Trophoblast cell (in vitro differentiated cells and primary cell): ENCODE data around the gene TAS2R39.
A peak's percentile ranks its signal among the peaks of the same experiment; 100 is the strongest.

Experiments
- DNase-seq, 2 donors: peaks; one replicate each; pipeline ENCODE4 v3.0.0-alpha.2; 2016
- H2AFZ ChIP-seq: 2 replicates; pipeline ENCODE4 v1.6.1; 2013; ENCODE audit warnings: low read length, moderate library complexity, mild to moderate bottlenecking; ENCODE audit not compliant: insufficient read depth, poor library complexity
- H2AK5ac ChIP-seq: 2 replicates; pipeline ENCODE4 v1.6.1; 2013; ENCODE audit warnings: mild to moderate bottlenecking, low read length
- H2BK120ac ChIP-seq: 2 replicates; pipeline ENCODE4 v1.6.1; 2013; ENCODE audit warnings: low read length, mild to moderate bottlenecking, moderate library complexity; ENCODE audit not compliant: insufficient read depth, poor library complexity
- H2BK12ac ChIP-seq: 2 replicates; pipeline ENCODE4 v1.6.1; 2013; ENCODE audit warnings: mild to moderate bottlenecking, low read length, moderate library complexity
- H2BK5ac ChIP-seq: 2 replicates; pipeline ENCODE4 v1.6.1; 2013; ENCODE audit warnings: low read length, low read depth, moderate library complexity, mild to moderate bottlenecking; ENCODE audit not compliant: poor library complexity
- H3K14ac ChIP-seq: 2 replicates; pipeline ENCODE4 v1.6.1; 2013; ENCODE audit warnings: mild to moderate bottlenecking, low read length
- H3K18ac ChIP-seq: 2 replicates; pipeline ENCODE4 v1.6.1; 2013; ENCODE audit warnings: mild to moderate bottlenecking, low read length
- H3K23ac ChIP-seq: 2 replicates; pipeline ENCODE4 v1.6.1; 2013; ENCODE audit warnings: low read length
- H3K27ac ChIP-seq: 2 replicates; pipeline ENCODE4 v1.5.1; 2013; ENCODE audit warnings: low read depth, mild to moderate bottlenecking, inconsistent platforms, low read length, moderate library complexity
- H3K27me3 ChIP-seq: 2 replicates; pipeline ENCODE4 v1.6.1; 2013; ENCODE audit warnings: inconsistent platforms, mild to moderate bottlenecking, low read length, moderate library complexity; ENCODE audit not compliant: insufficient read depth
- H3K36me3 ChIP-seq, 2 experiments: 1 replicate in 1 of 2; 2 replicates in 1 of 2; pipeline ENCODE4 v1.6.1; 2013; ENCODE audit warnings: low read length in 2 of 2, mild to moderate bottlenecking in 2 of 2, moderate library complexity in 1 of 2; ENCODE audit not compliant: insufficient read depth in 2 of 2, control insufficient read depth in 1 of 2
- H3K4ac ChIP-seq: 2 replicates; pipeline ENCODE4 v1.6.1; 2013; ENCODE audit warnings: low read depth, mild to moderate bottlenecking, low read length, moderate library complexity
- H3K4me1 ChIP-seq, 2 experiments: 1 replicate in 1 of 2; 2 replicates in 1 of 2; pipeline ENCODE4 v1.6.1; 2013; ENCODE audit warnings: low read length in 2 of 2, mild to moderate bottlenecking in 2 of 2, moderate library complexity in 1 of 2; ENCODE audit not compliant: insufficient read depth in 2 of 2, control insufficient read depth in 1 of 2
- H3K4me2 ChIP-seq: 2 replicates; pipeline ENCODE4 v1.6.1; 2013; ENCODE audit warnings: inconsistent platforms, mild to moderate bottlenecking, low read length, moderate library complexity
- H3K4me3 ChIP-seq: 2 replicates; pipeline ENCODE4 v1.5.1; 2013; ENCODE audit warnings: mild to moderate bottlenecking, low read depth, low read length, inconsistent platforms
- H3K79me1 ChIP-seq: one replicate; pipeline ENCODE4 v1.6.1; 2013; ENCODE audit warnings: low read length
- H3K79me2 ChIP-seq: 2 replicates; pipeline ENCODE4 v1.6.1; 2013; ENCODE audit warnings: low read length, mild to moderate bottlenecking; ENCODE audit not compliant: control insufficient read depth, insufficient read depth, poor library complexity
- H3K9ac ChIP-seq: 2 replicates; pipeline ENCODE4 v1.6.1; 2013; ENCODE audit warnings: mild to moderate bottlenecking, low read length
- H3K9me3 ChIP-seq: 2 replicates; pipeline ENCODE4 v1.6.1; 2013; ENCODE audit warnings: low read depth, mild to moderate bottlenecking, control low read depth, inconsistent platforms, low read length; ENCODE audit not compliant: insufficient read depth
- H4K12ac ChIP-seq: 2 replicates; pipeline ENCODE4 v1.6.1; 2013; ENCODE audit warnings: low read depth, mild to moderate bottlenecking, low read length, moderate library complexity
- H4K8ac ChIP-seq: 2 replicates; pipeline ENCODE4 v1.6.1; 2013; ENCODE audit warnings: low read depth, mild to moderate bottlenecking, low read length, moderate library complexity
- H4K91ac ChIP-seq: one replicate; pipeline ENCODE4 v1.6.1; 2013; ENCODE audit warnings: low read depth, mild to moderate bottlenecking, low read length, moderate library complexity
- WGBS: extraction: QIAGEN DNeasy Blood & Tissue Kit; methylation state at CpG from one replicate; pipeline ENCODE4 v1.1.7; 2013; ENCODE audit warnings: missing lambda C conversion rate; ENCODE audit not compliant: insufficient read length, insufficient coverage; ENCODE audit errors: extremely low coverage; 5-methylcytosine and 5-hydroxymethylcytosine counted together

The TAS2R39 gene

DNA sequence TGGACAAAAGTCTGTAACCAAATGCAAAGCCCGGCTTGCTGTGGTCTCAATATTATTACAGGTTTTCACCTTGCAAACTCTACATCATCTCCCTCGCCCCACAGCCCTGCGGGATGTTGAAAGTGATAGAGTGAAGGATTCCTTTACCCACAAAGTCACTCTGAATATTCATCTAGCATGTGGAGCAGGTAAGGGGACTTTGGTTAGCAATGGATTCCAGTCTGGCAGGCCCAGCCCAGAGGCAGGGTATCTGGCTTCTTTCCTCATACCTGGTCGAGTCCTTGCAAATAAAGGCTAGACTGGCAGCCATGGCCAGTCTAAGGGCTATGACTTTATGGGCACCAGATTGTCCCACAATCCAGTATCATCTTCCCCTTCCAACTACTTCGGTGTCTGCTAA lies 41.8 kb downstream of the TAS2R39 start:
- Histone ChIP-seq H3K9me3 (no peaks in the 10 kb centered on the region), H3K27me3 (no peaks in the 10 kb centered on the region), H3K4me1 (peaks cover 13 to 28% of the 10 kb centered on the region in 2 experiments), H3K4me2 (no peak overlapping the region), H4K12ac (no peak overlapping the region), H3K4ac (no peak overlapping the region), H2BK5ac (no peak overlapping the region), H2BK120ac (no peak overlapping the region), H3K18ac (no peak overlapping the region), H3K9ac (no peak overlapping the region), H2BK12ac (no peak overlapping the region), H3K36me3 (no peaks in the 10 kb centered on the region), H3K79me2 (no peaks in the 10 kb centered on the region), H3K79me1 (peaks cover 6% of the 10 kb centered on the region), H2AFZ (no peak overlapping the region), H3K14ac (no peak overlapping the region), H4K8ac (no peak overlapping the region), H3K4me3 (no peak overlapping the region), H3K23ac (no peak overlapping the region), H4K91ac (peak overlapping the region; percentile 65), H2AK5ac (no peak overlapping the region), H3K27ac (no peak overlapping the region)
- WGBS: no CpG with 5 or more reads among the region's 5 CpGs
- DNase-seq: peak; percentile 50 to 73

GRCh38 chr7:143227806-143228205 lies 44.6 kb downstream of the TAS2R39 start:
- no peak overlapping the region for H4K91ac ChIP-seq
- H3K23ac ChIP-seq: no peak overlapping the region
- no peak overlapping the region for H2BK5ac ChIP-seq
- H2AFZ ChIP-seq: no peak overlapping the region
- H2BK12ac ChIP-seq: no peak overlapping the region
- no peak overlapping the region for H4K8ac ChIP-seq
- no peak overlapping the region for H3K14ac ChIP-seq
- H3K9me3 ChIP-seq: peaks cover 7% of the 10 kb centered on the region
- whole genome bisulfite sequencing: no CpG with 5 or more reads among the region's 1 CpG
- no peak overlapping the region for H3K4ac ChIP-seq
- no peak overlapping the region for H3K4me3 ChIP-seq
- DNase-seq: peak; percentile 81 to 90
- no peaks in the 10 kb centered on the region for H3K79me2 ChIP-seq
- H3K27ac ChIP-seq: no peak overlapping the region
- no peak overlapping the region for H3K18ac ChIP-seq
- no peak overlapping the region for H2BK120ac ChIP-seq
- no peak overlapping the region for H3K4me2 ChIP-seq
- no peak overlapping the region for H2AK5ac ChIP-seq
- H4K12ac ChIP-seq: no peak overlapping the region
- no peaks in the 10 kb centered on the region for H3K27me3 ChIP-seq
- H3K79me1 ChIP-seq: peaks cover 6% of the 10 kb centered on the region
- H3K36me3 ChIP-seq: no peaks in the 10 kb centered on the region
- H3K9ac ChIP-seq: no peak overlapping the region
- H3K4me1 ChIP-seq: peaks cover 13 to 28% of the 10 kb centered on the region in 2 experiments

DNA sequence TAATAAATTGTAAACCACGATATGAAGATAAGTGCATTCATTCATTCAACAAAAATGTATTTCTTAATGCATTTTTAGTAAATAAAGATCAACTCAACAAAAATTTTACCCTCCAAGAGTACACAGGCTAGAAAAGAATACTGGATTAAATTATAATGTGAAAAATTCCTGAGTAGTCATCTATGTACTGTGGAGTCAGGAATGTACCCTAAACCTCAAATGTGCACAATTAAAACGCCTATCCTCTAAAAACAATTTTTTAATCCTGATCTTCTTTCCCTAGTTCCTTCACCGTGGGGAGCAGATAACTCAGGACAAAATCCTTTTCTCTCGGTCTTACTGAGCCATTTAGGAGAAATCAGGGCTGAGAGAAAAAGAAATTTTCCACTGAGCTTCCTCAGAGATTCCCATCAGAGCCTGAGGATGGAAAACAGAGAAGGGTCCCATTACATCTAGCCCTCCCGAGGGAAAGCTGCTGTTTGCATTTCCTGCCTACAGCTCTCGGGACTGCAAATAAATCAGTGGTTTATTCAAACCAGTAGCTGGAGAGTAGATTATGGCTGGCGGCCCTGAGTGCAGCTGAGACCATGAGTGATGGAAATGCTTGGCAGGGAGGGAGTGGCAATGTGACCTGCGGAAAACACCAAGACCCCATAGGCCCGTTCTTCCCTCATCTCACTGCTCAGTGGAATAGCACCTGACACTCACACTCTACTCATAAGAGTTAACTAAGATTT lies 46.0 kb downstream of the TAS2R39 start:
- DNase-seq: no peak
- H3K79me1 ChIP-seq: peaks cover 6% of the 10 kb centered on the region
- H4K8ac ChIP-seq: no peak overlapping the region
- no peak overlapping the region for H2BK12ac ChIP-seq
- H2BK120ac ChIP-seq: no peak overlapping the region
- H3K4me2 ChIP-seq: no peak overlapping the region
- H2BK5ac ChIP-seq: no peak overlapping the region
- no peak overlapping the region for H3K23ac ChIP-seq
- no peak overlapping the region for H3K27ac ChIP-seq
- H3K4me3 ChIP-seq: no peak overlapping the region
- no peak overlapping the region for H4K91ac ChIP-seq
- H3K36me3 ChIP-seq: no peaks in the 10 kb centered on the region
- no peaks in the 10 kb centered on the region for H3K79me2 ChIP-seq
- peaks cover 7% of the 10 kb centered on the region for H3K9me3 ChIP-seq
- peaks cover 12 to 20% of the 10 kb centered on the region in 2 experiments for H3K4me1 ChIP-seq
- H2AK5ac ChIP-seq: no peak overlapping the region
- no peak overlapping the region for H3K4ac ChIP-seq
- no peak overlapping the region for H3K14ac ChIP-seq
- H4K12ac ChIP-seq: no peak overlapping the region
- H2AFZ ChIP-seq: no peak overlapping the region
- no peak overlapping the region for H3K18ac ChIP-seq
- no peaks in the 10 kb centered on the region for H3K27me3 ChIP-seq
- WGBS: no CpG with 5 or more reads among the region's 9 CpGs
- no peak overlapping the region for H3K9ac ChIP-seq

DNA sequence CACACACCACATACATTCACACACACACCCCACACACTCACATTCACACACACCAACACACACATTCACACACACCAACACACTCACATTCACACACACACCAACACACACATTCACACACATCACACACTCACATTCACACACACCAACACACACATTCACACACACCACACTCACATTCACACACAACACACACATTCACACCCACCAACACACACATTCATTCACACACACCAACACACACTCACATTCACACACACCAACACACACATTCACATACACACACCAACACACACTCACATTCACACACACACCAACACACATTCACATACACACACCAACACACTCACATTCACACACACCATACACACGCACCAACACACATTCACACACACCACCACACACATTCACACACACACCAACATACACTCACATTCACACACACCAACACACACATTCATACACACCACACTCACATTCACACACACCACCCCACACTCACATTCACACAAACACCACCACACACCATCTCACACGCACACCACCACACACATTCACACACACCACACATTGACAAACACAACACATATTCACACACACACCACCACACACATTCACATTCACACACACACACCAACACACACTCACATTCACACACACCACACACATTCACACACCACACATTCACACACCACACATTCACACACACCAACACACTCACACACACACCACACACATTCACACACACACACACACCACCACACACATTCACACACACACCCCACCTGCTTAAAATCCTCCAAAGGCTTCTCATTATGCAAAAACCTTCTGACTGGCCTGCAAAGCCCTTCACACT lies 47.6 kb downstream of the TAS2R39 start:
- H3K4me3 ChIP-seq: peak overlapping the region; percentile 62
- H3K4me1 ChIP-seq: peaks cover 7 to 14% of the 10 kb centered on the region in 2 experiments
- H3K27me3 ChIP-seq: no peaks in the 10 kb centered on the region
- H3K18ac ChIP-seq: no peak overlapping the region
- H3K9ac ChIP-seq: no peak overlapping the region
- no peak overlapping the region for H2AK5ac ChIP-seq
- H3K79me2 ChIP-seq: no peaks in the 10 kb centered on the region
- no peak overlapping the region for H3K14ac ChIP-seq
- no peak overlapping the region for H2BK120ac ChIP-seq
- H4K8ac ChIP-seq: no peak overlapping the region
- no peak overlapping the region for H3K27ac ChIP-seq
- H3K9me3 ChIP-seq: peaks cover 7% of the 10 kb centered on the region
- 100% methylated on average over 2 of the region's 2 CpGs for WGBS
- H2BK12ac ChIP-seq: no peak overlapping the region
- H3K36me3 ChIP-seq: no peaks in the 10 kb centered on the region
- no peak overlapping the region for H2BK5ac ChIP-seq
- H4K12ac ChIP-seq: no peak overlapping the region
- no peak overlapping the region for H3K4me2 ChIP-seq
- H4K91ac ChIP-seq: no peak overlapping the region
- no peak overlapping the region for H3K4ac ChIP-seq
- peak overlapping the region; percentile 11 for H3K23ac ChIP-seq
- H2AFZ ChIP-seq: no peak overlapping the region
- peaks cover 6% of the 10 kb centered on the region for H3K79me1 ChIP-seq
- DNase-seq: no peak
